Endothelial cell of umbilical vein (primary cell): ENCODE results near the gene SPART. TPM values are rescaled to one million over a fixed set of nuclear protein-coding genes. Genes with fewer than 3 reads are reported as not detected.

Experiments used
- BruUV-seq: library from RNA; stranded (reverse); fragments of 400-500 nt; replicated peaks from 2 replicates; lab custom pipeline; 2021; lab: Mats Ljungman, UMichigan
- CTCF ChIA-PET: fragments of 300-600, 350-600 bp; sonication (Branson Sonifier 250); formaldehyde crosslinking; loops from one replicate; lab custom pipeline; 2021; ENCODE audit warnings: antibody characterized with exemption, inconsistent platforms; lab: Charles Lee
- POLR2A ChIA-PET: fragments of 300-600, 350-600 bp; sonication (Branson Sonifier 250); formaldehyde crosslinking; loops from one replicate; lab custom pipeline; 2021; ENCODE audit warnings: antibody characterized with exemption, inconsistent platforms; lab: Charles Lee
- DNase-seq: peaks from one replicate; pipeline ENCODE4 v3.0.0-alpha.2; 2011; ENCODE audit warnings: low read depth, low spot score
- FAIRE-seq: peaks from 2 replicates; lab custom pipeline; 2011; peaks lifted over from hg19 to GRCh38; lab: Jason Lieb, UNC
- H2AFZ ChIP-seq: 2 replicates; pipeline ENCODE4 v1.6.0; 2012; ENCODE audit warnings: low read depth, low read length, control low read depth, inconsistent platforms
- H3K27ac ChIP-seq: 2 replicates; pipeline ENCODE4 v1.5.1; 2011; ENCODE audit warnings: low read depth, mild to moderate bottlenecking, control low read depth, low read length, moderate library complexity; ENCODE audit not compliant: insufficient read depth
- H3K27me3 ChIP-seq, 2 experiments: 2 replicates each; pipeline versions ENCODE4 v1.6.0 to v1.6.1; 2011; ENCODE audit warnings: low read length in 2 of 2, mixed read lengths in 1 of 2; ENCODE audit not compliant: control insufficient read depth in 2 of 2, insufficient read depth in 2 of 2
- H3K36me3 ChIP-seq, 2 experiments: 2 replicates in 1 of 2; 3 replicates in 1 of 2; pipeline ENCODE4 v1.5.1; 2011; ENCODE audit warnings: low read length in 2 of 2, mild to moderate bottlenecking in 1 of 2, moderate library complexity in 1 of 2; ENCODE audit not compliant: control insufficient read depth in 2 of 2, insufficient read depth in 2 of 2; ENCODE audit errors: extremely low read depth in 1 of 2
- H3K4me1 ChIP-seq: 3 replicates; pipeline ENCODE4 v1.5.1; 2011; ENCODE audit warnings: mild to moderate bottlenecking, low read length; ENCODE audit not compliant: control insufficient read depth, insufficient read depth; ENCODE audit errors: extremely low read depth
- H3K4me2 ChIP-seq: 2 replicates; pipeline ENCODE4 v1.6.1; 2011; ENCODE audit warnings: low read length, control low read depth, mixed read lengths; ENCODE audit not compliant: insufficient read depth
- H3K4me3 ChIP-seq, 3 experiments: fragments of 200-600 bp in 1 of 3; sonication (generic), shearing (Covaris generic) in 1 of 3; replicated peaks in 1 of 3; 2 replicates each; pipeline ENCODE4 v1.5.1; 2011 to 2016; ENCODE audit warnings: control low read depth in 3 of 3, low read length in 3 of 3, mild to moderate bottlenecking in 2 of 3, inconsistent platforms in 1 of 3, low read depth in 1 of 3, moderate library complexity in 1 of 3; ENCODE audit not compliant: insufficient read depth in 1 of 3
- H3K79me2 ChIP-seq: 2 replicates; pipeline ENCODE4 v1.6.0; 2012; ENCODE audit warnings: low read length, inconsistent platforms; ENCODE audit not compliant: control insufficient read depth, insufficient read depth
- H3K9ac ChIP-seq: replicated peaks from 2 replicates; pipeline ENCODE3; 2011; ENCODE audit warnings: low read length, control low read depth; ENCODE audit not compliant: insufficient read depth; ENCODE audit errors: extremely low read depth
- H3K9me1 ChIP-seq: replicated peaks from 3 replicates; pipeline ENCODE4 v1.6.0; 2011; ENCODE audit warnings: mild to moderate bottlenecking, low read length; ENCODE audit not compliant: control insufficient read depth, insufficient read depth; ENCODE audit errors: extremely low read depth
- H3K9me3 ChIP-seq: replicated peaks from 2 replicates; pipeline ENCODE4 v1.5.1; 2012; ENCODE audit warnings: low read length, inconsistent platforms; ENCODE audit not compliant: control insufficient read depth, insufficient read depth
- H4K20me1 ChIP-seq: replicated peaks from 2 replicates; pipeline ENCODE3; 2011; ENCODE audit warnings: mild to moderate bottlenecking, low read length; ENCODE audit not compliant: control insufficient read depth, insufficient read depth; ENCODE audit errors: extremely low read depth
- EZH2 ChIP-seq: IDR thresholded peaks from 2 replicates; pipeline ENCODE4 v1.6.1; 2012; ENCODE audit warnings: borderline replicate concordance, low read depth, mild to moderate bottlenecking, moderate library complexity, low read length, inconsistent platforms; ENCODE audit not compliant: severe bottlenecking
- FOS ChIP-seq: IDR thresholded peaks from 2 replicates; pipeline ENCODE4 v1.6.1; 2011; ENCODE audit warnings: mild to moderate bottlenecking, low read length, moderate library complexity, borderline replicate concordance; ENCODE audit not compliant: insufficient read depth
- GATA2 ChIP-seq: IDR thresholded peaks from 2 replicates; pipeline ENCODE4 v1.7.0; 2011; ENCODE audit warnings: low read depth, mild to moderate bottlenecking, moderate library complexity, mixed read lengths, low read length; ENCODE audit not compliant: insufficient read length, insufficient read depth
- JUN ChIP-seq: IDR thresholded peaks from 2 replicates; pipeline ENCODE4 v1.6.1; 2011; ENCODE audit warnings: borderline replicate concordance, low read depth; ENCODE audit not compliant: insufficient read length, insufficient read depth
- MAX ChIP-seq: IDR thresholded peaks from 2 replicates; pipeline ENCODE4 v1.6.1; 2011; ENCODE audit not compliant: insufficient read depth, insufficient read length
- MYC ChIP-seq: IDR thresholded peaks from one replicate; pipeline ENCODE4 v1.6.1; 2011; ENCODE audit warnings: mild to moderate bottlenecking, low read depth, low read length
- POLR2A ChIP-seq: IDR thresholded peaks from 2 replicates; pipeline ENCODE4 v1.6.1; 2012; ENCODE audit warnings: low read depth, mild to moderate bottlenecking, control low read depth, low read length
- POLR2AphosphoS5 ChIP-seq: IDR thresholded peaks from 2 replicates; pipeline ENCODE4 v1.6.1; 2012; ENCODE audit warnings: low read depth, mild to moderate bottlenecking, control low read depth, low read length, moderate library complexity; ENCODE audit not compliant: insufficient read depth
- dilution Hi-C: fragments of 300-500 bp; cut with MboI; formaldehyde crosslinking; loops from one replicate; pipeline ENCODE4 v1.15.0; 2019; ENCODE audit warnings: low sequenced_read_pairs; ENCODE audit not compliant: extremely low pct_ligation_motif_present
- intact Hi-C: fragments of 100-400 bp; cut with micrococcal nuclease; formaldehyde crosslinking; loops from one replicate; pipeline ENCODE4 v1.10.0; 2022
- polyA plus RNA-seq, 4 experiments: library from polyadenylated mRNA; depleted of rRNA in 3 of 4; stranded (reverse) in 3 of 4; unstranded in 1 of 4; fragments of >200 nt; gene quantifications; 2 replicates each; pipeline versions ENCODE4 v1.2.1 to v1.2.3, GENCODE V29; 2011 to 2012; ENCODE audit warnings: missing spikeins in 1 of 4
- total RNA-seq: library from RNA; stranded (reverse); gene quantifications from 2 replicates; pipeline ENCODE4 v1.2.3, GENCODE V29; 2021
- TF ChIP-seq, protein P1 (sequence below), 2 donors: IDR thresholded peaks; 1 replicate in 1 of 2; 2 replicates in 1 of 2; pipeline ENCODE4 v1.5.1; 2011; ENCODE audit warnings: low read length in 2 of 2, mild to moderate bottlenecking in 2 of 2, moderate library complexity in 2 of 2, control low read depth in 1 of 2, inconsistent platforms in 1 of 2, low read depth in 1 of 2; ENCODE audit not compliant: insufficient read depth in 1 of 2; ENCODE audit errors: extremely low read depth in 1 of 2

Gene SPART
- total and polyA plus RNA-seq, 2 donors (not counting 3 experiments of a cell fraction or from before 2014, with no cell fraction given), result 40.8 to 73.6 TPM

GRCh38 chr13:36359301-36359950, 13.2 kb upstream of the SPART start:
- no peak overlapping the region for H3K27ac ChIP-seq
- intact Hi-C loops, result no loop called here
- DNase-seq (no peak), FAIRE-seq (no peak)
- no peaks in the 10 kb centered on the region for H3K4me1 ChIP-seq
- H3K4me2 ChIP-seq, result no peak overlapping the region
- no peaks in the 10 kb centered on the region for H3K9me1 ChIP-seq
- no peak overlapping the region for H2AFZ ChIP-seq
- TF ChIP-seq, protein P1, sequence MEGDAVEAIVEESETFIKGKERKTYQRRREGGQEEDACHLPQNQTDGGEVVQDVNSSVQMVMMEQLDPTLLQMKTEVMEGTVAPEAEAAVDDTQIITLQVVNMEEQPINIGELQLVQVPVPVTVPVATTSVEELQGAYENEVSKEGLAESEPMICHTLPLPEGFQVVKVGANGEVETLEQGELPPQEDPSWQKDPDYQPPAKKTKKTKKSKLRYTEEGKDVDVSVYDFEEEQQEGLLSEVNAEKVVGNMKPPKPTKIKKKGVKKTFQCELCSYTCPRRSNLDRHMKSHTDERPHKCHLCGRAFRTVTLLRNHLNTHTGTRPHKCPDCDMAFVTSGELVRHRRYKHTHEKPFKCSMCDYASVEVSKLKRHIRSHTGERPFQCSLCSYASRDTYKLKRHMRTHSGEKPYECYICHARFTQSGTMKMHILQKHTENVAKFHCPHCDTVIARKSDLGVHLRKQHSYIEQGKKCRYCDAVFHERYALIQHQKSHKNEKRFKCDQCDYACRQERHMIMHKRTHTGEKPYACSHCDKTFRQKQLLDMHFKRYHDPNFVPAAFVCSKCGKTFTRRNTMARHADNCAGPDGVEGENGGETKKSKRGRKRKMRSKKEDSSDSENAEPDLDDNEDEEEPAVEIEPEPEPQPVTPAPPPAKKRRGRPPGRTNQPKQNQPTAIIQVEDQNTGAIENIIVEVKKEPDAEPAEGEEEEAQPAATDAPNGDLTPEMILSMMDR (IDR thresholded peaks at IDR 0.05; ENCODE audit: extremely low read depth in 1 of 2, insufficient read depth in 1 of 2, low read depth in 1 of 2, low read length in 2 of 2), result no peak
- TF ChIP-seq POLR2AphosphoS5, result no peak
- TF ChIP-seq MYC, result no peak
- no peak for TF ChIP-seq JUN
- TF ChIP-seq FOS, result no peak
- TF ChIP-seq POLR2A, result no peak
- TF ChIP-seq MAX, result no peak
- TF ChIP-seq EZH2, result no peak
- TF ChIP-seq GATA2, result no peak
- POLR2A ChIA-PET, result no interaction called here
- CTCF ChIA-PET, result interaction anchor here (1.2 to 2.3 kb wide), 2 partner anchors 10 to 12 kb away, joined by 3 to 16 read pairs; partner anchors contain the start of gene SPART
- no peaks in the 10 kb centered on the region for H3K36me3 ChIP-seq
- H3K9ac ChIP-seq, result no peak overlapping the region
- no peaks in the 10 kb centered on the region for H3K27me3 ChIP-seq
- BruUV-seq, result no TSS peak
- no peak overlapping the region for H3K4me3 ChIP-seq
- dilution Hi-C loops, result no loop called here
- no peaks in the 10 kb centered on the region for H3K79me2 ChIP-seq
- H4K20me1 ChIP-seq, result no peaks in the 10 kb centered on the region
- H3K9me3 ChIP-seq, result no peaks in the 10 kb centered on the region
